SH-SY5Y (cell line): ENCODE measurements around the gene CDK3.

Experiments
- GATA2 ChIP-seq: IDR thresholded peaks from 2 replicates; pipeline ENCODE4 v1.6.1; 2011; ENCODE audit warnings: mild to moderate bottlenecking, low read depth, low read length
- GATA3 ChIP-seq: IDR thresholded peaks from 2 replicates; pipeline ENCODE4 v1.6.1; 2011; ENCODE audit warnings: low read depth, mild to moderate bottlenecking, low read length, moderate library complexity

- no peak for TF ChIP-seq GATA2
- TF ChIP-seq GATA3 = no peak
These were observed 3.7 kb upstream of the CDK3 start for GRCh38 chr17:75996665-75997590.
